Panc1 (cell line): ENCODE measurements around the gene PLCH2. TPM values are rescaled to one million over a fixed set of nuclear protein-coding genes. Genes with fewer than 3 reads are reported as not detected.

Source experiments
- ATAC-seq: fragments of 200-7000 bp; cut with Tn5 transposase; 2 replicates; pipeline ENCODE4 v1.9.1; 2020; ENCODE audit warnings: mild to moderate bottlenecking, moderate library complexity
- BruUV-seq: library from RNA; stranded (reverse); fragments of 400-500 nt; replicated peaks from 2 replicates; lab custom pipeline; 2021; lab: Mats Ljungman, UMichigan
- CTCF ChIA-PET: fragments of 300-600 bp; sonication (Branson Sonifier 250); formaldehyde crosslinking; loops from one replicate; lab custom pipeline; 2022; ENCODE audit warnings: antibody characterized with exemption; lab: Charles Lee
- POLR2A ChIA-PET: fragments of 300-600 bp; sonication (Branson Sonifier 250); formaldehyde crosslinking; loops from one replicate; lab custom pipeline; 2022; ENCODE audit warnings: antibody characterized with exemption; lab: Charles Lee
- DNase-seq: peaks from one replicate; pipeline ENCODE4 v3.0.0-alpha.2; 2010; ENCODE audit warnings: low read depth, low spot score
- H3K27ac ChIP-seq: 2 replicates; pipeline ENCODE4 v1.5.1; 2011; ENCODE audit warnings: mild to moderate bottlenecking, low read length, inconsistent platforms
- H3K27me3 ChIP-seq: fragments of 200-500 bp; sonication (Bioruptor generic); 2 replicates; pipeline ENCODE4 v1.6.0; 2014; ENCODE audit warnings: low read length, inconsistent platforms; ENCODE audit not compliant: control insufficient read depth, insufficient read depth
- H3K36me3 ChIP-seq: fragments of 200-500 bp; sonication (Bioruptor generic); 2 replicates; pipeline ENCODE4 v1.5.1; 2014; ENCODE audit warnings: inconsistent platforms, mild to moderate bottlenecking, low read length, moderate library complexity; ENCODE audit not compliant: control insufficient read depth, insufficient read depth
- H3K4me1 ChIP-seq: 2 replicates; pipeline ENCODE4 v1.5.1; 2011; ENCODE audit warnings: inconsistent platforms, mild to moderate bottlenecking, low read length, moderate library complexity; ENCODE audit not compliant: control insufficient read depth, insufficient read depth
- H3K4me3 ChIP-seq, 2 experiments: 2 replicates each; pipeline ENCODE4 v1.5.1; 2011 to 2012; ENCODE audit warnings: low read depth in 2 of 2, low read length in 2 of 2, mild to moderate bottlenecking in 2 of 2, inconsistent platforms in 1 of 2, moderate library complexity in 1 of 2
- H3K9me3 ChIP-seq: fragments of 200-500 bp; sonication (Bioruptor generic); 2 replicates; pipeline ENCODE4 v1.5.1; 2014; ENCODE audit warnings: low read depth, mild to moderate bottlenecking, inconsistent platforms, low read length, moderate library complexity; ENCODE audit not compliant: control insufficient read depth, insufficient read depth
- POLR2AphosphoS5 ChIP-seq: IDR thresholded peaks from 2 replicates; pipeline ENCODE4 v1.6.1; 2012; ENCODE audit warnings: mild to moderate bottlenecking, low read depth, low read length, moderate library complexity
- REST ChIP-seq, 2 experiments: IDR thresholded peaks; 2 replicates each; pipeline ENCODE4 v1.6.1; 2011 to 2012; ENCODE audit warnings: low read depth in 2 of 2, control low read depth in 1 of 2, low read length in 1 of 2, mild to moderate bottlenecking in 1 of 2, moderate library complexity in 1 of 2; ENCODE audit not compliant: insufficient read depth in 1 of 2
- TCF7L2 ChIP-seq: IDR thresholded peaks from 2 replicates; pipeline ENCODE4 v1.6.1; 2011; ENCODE audit warnings: mild to moderate bottlenecking, low read depth, low read length, inconsistent platforms
- in situ Hi-C: cut with HindIII; loops from 2 replicates; pipeline ENCODE4 v1.10.0; 2016; ENCODE audit warnings: low sequenced_read_pairs, low pct_unique_long_range_greater_than_20kb
- intact Hi-C: fragments of 100-400 bp; cut with micrococcal nuclease; formaldehyde crosslinking; loops from one replicate; pipeline ENCODE4 v1.10.0; 2022; ENCODE audit not compliant: unreplicated experiment
- total RNA-seq: library from RNA; stranded (reverse); gene quantifications from one replicate; pipeline ENCODE4 v1.2.1, GENCODE V29; 2021; ENCODE audit not compliant: unreplicated experiment
- TF ChIP-seq, protein P1 (sequence below): fragments of 450-650 bp; IDR thresholded peaks from 2 replicates; pipeline ENCODE4 v1.5.1; 2017; ENCODE audit warnings: mild to moderate bottlenecking

The PLCH2 gene
- total RNA-seq, 1 experiment from 2014 or later: 41.2 TPM

DNA sequence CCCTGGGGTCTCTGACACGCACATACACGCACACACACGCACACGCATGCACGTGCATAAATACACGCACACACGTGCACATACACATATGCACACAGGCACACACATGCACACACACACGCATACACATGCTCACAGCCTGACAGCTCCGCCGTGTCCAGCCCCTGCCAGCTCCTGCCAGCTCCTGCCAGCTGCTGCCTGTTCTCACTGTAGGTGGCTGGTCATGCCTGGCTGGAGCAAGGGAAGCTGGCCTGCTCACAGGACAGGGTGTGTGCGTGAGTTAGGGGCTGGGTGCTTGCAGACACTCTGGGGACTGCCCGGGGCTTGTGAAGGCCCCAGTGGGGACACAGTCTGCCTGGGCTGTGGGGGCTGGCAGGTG lies 4.9 kb downstream of the PLCH2 start:
- TF ChIP-seq REST (IDR thresholded peaks at IDR 0.05; ENCODE audit: insufficient read depth in 1 of 2, low read depth in 2 of 2, low read length in 1 of 2) (no peak), TCF7L2 (no peak)
- TF ChIP-seq, protein P1, sequence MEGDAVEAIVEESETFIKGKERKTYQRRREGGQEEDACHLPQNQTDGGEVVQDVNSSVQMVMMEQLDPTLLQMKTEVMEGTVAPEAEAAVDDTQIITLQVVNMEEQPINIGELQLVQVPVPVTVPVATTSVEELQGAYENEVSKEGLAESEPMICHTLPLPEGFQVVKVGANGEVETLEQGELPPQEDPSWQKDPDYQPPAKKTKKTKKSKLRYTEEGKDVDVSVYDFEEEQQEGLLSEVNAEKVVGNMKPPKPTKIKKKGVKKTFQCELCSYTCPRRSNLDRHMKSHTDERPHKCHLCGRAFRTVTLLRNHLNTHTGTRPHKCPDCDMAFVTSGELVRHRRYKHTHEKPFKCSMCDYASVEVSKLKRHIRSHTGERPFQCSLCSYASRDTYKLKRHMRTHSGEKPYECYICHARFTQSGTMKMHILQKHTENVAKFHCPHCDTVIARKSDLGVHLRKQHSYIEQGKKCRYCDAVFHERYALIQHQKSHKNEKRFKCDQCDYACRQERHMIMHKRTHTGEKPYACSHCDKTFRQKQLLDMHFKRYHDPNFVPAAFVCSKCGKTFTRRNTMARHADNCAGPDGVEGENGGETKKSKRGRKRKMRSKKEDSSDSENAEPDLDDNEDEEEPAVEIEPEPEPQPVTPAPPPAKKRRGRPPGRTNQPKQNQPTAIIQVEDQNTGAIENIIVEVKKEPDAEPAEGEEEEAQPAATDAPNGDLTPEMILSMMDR: no peak
- Histone ChIP-seq H3K4me3 (no peak overlapping the region), H3K27ac (no peak overlapping the region; the same call in 1 of the 2 replicates), H3K9me3 (no peaks in the 10 kb centered on the region), H3K27me3 (no peaks in the 10 kb centered on the region), H3K4me1 (peaks cover 58% of the 10 kb centered on the region), H3K36me3 (no peaks in the 10 kb centered on the region)
- intact Hi-C loops: no loop called here
- ATAC-seq: peak; percentile 22; the same call in 1 of the 2 replicates
- POLR2A ChIA-PET: no interaction called here
- CTCF ChIA-PET: interaction anchor here (1.5 kb wide), 1 partner anchor 50 kb away, joined by 3 read pairs; no protein-coding TSS in a partner anchor
- no TSS peak for BruUV-seq
- in situ Hi-C loops: no loop called here
- DNase-seq: no peak

- TF ChIP-seq REST (IDR thresholded peaks at IDR 0.05; ENCODE audit: insufficient read depth in 1 of 2, low read depth in 2 of 2, low read length in 1 of 2) (no peak), POLR2AphosphoS5 (no peak)
- TF ChIP-seq, protein P1: no peak
- no TSS peak for BruUV-seq
- intact Hi-C loops: no loop called here
These were observed 5.8 kb downstream of the PLCH2 start for GRCh38 chr1:2481885-2482284.

More at GRCh38 chr1:2481885-2482284, 5.8 kb downstream of the PLCH2 start:
- DNase-seq (no peak), ATAC-seq (0 out of 2 replicates have a peak, but pooled peaks have one; percentile 7)
- Histone ChIP-seq H3K9me3 (no peaks in the 10 kb centered on the region), H3K4me3 (no peak overlapping the region), H3K27ac (0 out of 2 replicates have a peak overlapping the region, but pooled peaks have one; percentile 7), H3K36me3 (no peaks in the 10 kb centered on the region), H3K4me1 (peaks cover 49% of the 10 kb centered on the region), H3K27me3 (no peaks in the 10 kb centered on the region)
- in situ Hi-C loops: no loop called here
- ChIA-PET POLR2A (no interaction called here), CTCF (interaction anchor here (1.5 kb wide), 1 partner anchor 51 kb away, joined by 3 read pairs; no protein-coding TSS in a partner anchor)
